ENCODE measurements around the gene ARID4A.
"Not testable (repeated sequence)": the region's sequence is repeated elsewhere in the genome, so short reads cannot be mapped to it uniquely, and the experiment has no call there.

The ARID4A gene, protein sequence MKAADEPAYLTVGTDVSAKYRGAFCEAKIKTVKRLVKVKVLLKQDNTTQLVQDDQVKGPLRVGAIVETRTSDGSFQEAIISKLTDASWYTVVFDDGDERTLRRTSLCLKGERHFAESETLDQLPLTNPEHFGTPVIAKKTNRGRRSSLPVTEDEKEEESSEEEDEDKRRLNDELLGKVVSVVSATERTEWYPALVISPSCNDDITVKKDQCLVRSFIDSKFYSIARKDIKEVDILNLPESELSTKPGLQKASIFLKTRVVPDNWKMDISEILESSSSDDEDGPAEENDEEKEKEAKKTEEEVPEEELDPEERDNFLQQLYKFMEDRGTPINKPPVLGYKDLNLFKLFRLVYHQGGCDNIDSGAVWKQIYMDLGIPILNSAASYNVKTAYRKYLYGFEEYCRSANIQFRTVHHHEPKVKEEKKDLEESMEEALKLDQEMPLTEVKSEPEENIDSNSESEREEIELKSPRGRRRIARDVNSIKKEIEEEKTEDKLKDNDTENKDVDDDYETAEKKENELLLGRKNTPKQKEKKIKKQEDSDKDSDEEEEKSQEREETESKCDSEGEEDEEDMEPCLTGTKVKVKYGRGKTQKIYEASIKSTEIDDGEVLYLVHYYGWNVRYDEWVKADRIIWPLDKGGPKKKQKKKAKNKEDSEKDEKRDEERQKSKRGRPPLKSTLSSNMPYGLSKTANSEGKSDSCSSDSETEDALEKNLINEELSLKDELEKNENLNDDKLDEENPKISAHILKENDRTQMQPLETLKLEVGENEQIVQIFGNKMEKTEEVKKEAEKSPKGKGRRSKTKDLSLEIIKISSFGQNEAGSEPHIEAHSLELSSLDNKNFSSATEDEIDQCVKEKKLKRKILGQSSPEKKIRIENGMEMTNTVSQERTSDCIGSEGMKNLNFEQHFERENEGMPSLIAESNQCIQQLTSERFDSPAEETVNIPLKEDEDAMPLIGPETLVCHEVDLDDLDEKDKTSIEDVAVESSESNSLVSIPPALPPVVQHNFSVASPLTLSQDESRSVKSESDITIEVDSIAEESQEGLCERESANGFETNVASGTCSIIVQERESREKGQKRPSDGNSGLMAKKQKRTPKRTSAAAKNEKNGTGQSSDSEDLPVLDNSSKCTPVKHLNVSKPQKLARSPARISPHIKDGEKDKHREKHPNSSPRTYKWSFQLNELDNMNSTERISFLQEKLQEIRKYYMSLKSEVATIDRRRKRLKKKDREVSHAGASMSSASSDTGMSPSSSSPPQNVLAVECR
- long read RNA-seq, donor 1, partial matches to known transcripts = 26 of 122 reads
- long read RNA-seq, donor 1, other reads (novel, unspliced or antisense) = 96 of 122 reads
- long read RNA-seq, donor 2, partial matches to known transcripts = 10 of 10 reads
- long read RNA-seq, donor 2, other reads (novel, unspliced or antisense) = 0 of 10 reads
- long read RNA-seq, donor 3, partial matches to known transcripts = 0 of 2 reads
- long read RNA-seq, donor 3, other reads (novel, unspliced or antisense) = 0 of 2 reads
- long read RNA-seq, donor 4 = 0 reads
- long read RNA-seq, donor 5, partial matches to known transcripts = 22 of 22 reads
- long read RNA-seq, donor 5, other reads (novel, unspliced or antisense) = 0 of 22 reads
- long read RNA-seq, donor 6, partial matches to known transcripts = 0 of 1 reads
- long read RNA-seq, donor 6, other reads (novel, unspliced or antisense) = 0 of 1 reads
- long read RNA-seq, donor 7 = 0 reads
- long read RNA-seq, donor 8 = 0 reads

DNA sequence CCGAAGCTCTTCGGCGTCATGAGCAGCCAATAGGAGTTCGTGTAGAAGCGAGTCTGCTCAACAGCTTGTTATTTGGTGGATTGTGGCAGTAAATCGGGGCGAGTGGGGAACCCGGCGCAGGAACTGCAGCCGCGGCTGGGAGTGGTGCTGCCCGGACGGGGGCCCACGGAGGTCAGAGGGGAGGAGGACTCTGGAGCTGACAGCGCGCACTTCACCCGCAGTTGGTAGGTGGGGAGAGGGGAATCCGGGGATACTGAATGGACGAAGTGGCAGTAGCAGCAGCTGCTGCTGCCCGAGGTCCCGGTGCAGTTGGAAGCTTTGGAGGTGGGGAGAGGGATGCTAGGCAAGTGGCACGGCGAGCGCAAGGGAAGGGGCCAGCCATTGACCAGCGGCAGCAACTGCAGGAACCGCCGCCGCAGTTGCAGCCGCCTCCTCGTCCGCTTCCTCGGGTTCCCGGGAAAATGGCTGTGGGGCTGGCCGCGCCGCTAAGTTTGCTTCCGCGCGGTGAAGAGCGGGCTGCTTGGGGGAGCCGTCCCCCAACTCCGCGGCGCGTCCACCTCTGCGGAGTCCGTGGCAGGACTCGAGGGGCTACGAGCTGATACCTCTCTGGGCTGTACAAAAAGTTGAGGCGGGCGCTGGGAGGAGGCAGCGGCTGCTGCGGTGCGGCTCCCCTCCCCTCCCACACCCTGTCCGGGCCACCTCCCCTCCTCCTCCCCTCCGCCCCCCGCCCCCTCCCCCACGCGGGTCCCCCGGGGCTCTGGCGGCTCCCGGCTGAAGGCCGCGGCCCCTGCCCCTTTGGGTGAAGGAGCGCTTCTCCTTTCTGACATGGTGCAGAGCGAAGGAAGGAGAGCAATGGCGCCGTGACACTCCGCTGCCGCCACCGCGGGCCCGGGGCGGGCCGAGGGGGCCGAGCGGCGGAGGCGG, at the start of gene ARID4A:
TSS of gene ARID4A (plus strand) at position 79 of the 924 bp plus-strand sequence. CDS start 1,300 bp downstream, outside the sequence.
- DNase-seq = peak; percentile 96

DNA sequence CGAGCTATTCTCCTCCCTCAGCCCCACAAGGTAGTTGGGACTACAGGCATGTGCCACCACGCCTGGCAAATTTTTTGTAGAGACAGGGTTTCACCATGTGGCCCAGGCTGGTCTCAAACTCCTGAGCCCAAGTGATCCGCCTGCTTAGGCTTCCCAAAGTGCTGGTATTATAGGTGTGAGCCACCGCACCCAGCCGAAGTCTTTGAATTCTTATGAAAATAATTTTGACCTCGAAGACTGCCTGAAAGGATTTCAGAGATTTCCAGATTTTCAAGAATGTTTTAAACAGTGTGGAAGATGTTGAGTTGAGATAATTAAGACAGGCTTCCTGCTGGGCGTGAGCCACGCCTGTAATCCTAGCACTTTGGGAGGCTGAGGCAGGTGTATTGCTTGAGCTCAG, 48.7 kb upstream of the ARID4A start:
- DNase-seq = no peak

DNA sequence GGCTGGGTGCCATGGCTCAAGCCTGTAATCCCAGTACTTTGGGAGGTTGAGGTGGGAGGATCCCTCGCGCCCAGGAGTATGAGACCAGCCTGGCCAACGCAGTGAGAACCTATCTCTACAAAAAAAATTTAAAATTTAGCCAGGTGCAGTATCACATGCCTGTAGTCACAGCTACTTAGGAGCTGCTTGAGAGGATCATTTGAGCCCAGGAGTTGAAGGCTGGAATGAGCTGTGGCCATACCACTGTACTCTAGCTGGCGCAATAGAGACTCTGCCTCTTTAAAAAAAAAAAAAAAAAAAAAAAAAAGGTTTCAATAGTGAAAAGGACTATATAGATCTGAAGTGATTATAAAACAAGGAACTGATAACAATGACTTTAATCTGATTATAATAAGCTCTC, 40.2 kb upstream of the ARID4A start:
- DNase-seq = no peak

DNA sequence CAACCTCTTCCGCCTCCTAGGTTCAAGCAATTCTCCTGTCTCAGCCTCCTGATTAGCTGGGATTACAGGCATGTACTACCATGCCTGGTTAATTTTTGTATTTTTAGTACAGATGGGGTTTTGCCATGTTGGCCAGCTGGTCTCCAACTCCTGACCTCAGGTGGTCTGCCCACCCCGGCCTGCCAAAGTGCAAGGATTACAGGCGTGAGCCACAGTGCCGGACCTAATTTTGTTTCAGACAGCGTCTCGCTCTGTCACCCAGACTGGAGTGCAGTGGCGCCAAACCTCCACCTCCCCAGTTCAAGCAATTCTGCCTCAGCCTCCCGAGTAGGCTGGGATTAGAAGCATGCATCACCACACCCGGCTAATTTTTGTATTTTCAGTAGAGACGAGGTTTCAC, 36.4 kb upstream of the ARID4A start:
- DNase-seq = not testable (repeated sequence)

DNA sequence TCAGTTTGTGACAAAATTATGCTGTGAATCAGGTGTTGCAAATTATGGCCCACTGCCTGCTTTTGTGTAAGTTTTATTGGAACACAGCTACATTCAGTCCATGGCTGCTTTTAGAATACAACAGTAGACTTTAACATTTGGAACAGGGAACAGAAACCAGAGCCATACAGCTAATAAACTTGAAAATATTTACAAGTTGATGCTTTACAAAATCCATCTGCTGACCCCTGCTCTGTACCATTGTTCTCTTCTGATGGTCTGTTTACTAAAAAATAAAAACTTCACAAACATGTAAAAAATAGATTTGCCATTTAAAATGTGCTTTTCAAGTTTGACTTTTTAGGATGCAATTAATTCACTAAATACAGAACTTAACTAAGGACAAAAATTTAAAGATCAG, 33.0 kb upstream of the ARID4A start:
- no peak for DNase-seq

DNA sequence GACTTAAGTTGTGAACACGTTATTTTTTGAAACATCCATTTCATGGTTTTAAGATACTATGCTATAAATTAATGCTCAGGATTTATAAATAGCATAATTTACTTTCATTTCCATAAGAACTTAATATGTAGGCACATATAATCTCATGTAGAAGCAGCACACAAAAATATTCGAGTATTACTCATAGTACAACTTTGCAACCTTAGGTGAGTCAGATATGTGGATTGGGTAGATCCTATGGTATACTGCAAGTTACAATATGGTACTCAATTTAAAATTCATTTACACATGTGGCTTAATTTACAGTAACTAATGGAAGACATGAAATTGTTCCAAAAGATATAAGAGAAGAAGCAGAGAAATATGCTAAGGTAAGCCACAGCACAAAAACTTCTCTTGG, 27.7 kb upstream of the ARID4A start:
- no peak for DNase-seq

DNA sequence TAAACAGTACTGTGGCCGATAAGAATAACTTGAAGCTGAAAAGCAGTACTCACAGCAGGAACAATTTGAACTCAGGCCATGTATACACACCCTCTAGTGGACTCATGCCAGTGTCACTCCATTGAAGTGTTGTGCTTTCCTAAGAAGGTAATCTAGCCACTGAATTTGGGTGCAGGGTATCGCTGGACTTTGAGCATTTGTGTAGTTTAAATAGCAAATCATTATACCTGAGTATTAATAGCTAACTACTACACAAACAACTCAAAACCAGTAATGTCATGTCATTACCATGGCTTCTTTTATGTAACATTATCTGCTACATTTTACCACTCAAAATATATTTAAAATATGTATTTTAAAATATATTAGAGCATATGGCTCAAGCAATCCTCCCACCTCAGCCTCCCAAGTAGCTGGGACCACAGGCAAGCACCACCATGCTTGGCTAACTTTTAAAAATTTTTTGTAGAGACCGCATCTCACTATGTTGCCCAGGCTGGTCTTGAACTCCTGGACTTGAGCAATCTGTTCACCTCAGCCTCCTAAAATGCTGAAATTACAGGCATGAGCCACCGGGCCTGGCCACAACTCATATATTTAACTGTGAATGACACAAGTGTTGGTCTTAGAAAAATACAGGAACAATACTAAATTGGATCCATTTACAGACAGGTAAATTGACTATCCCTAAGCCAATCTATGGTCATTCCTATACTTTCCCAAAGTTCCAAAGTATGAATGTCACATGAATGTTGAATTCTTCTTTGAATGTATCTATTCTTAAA, 25.6 kb upstream of the ARID4A start:
- DNase-seq = no peak

DNA sequence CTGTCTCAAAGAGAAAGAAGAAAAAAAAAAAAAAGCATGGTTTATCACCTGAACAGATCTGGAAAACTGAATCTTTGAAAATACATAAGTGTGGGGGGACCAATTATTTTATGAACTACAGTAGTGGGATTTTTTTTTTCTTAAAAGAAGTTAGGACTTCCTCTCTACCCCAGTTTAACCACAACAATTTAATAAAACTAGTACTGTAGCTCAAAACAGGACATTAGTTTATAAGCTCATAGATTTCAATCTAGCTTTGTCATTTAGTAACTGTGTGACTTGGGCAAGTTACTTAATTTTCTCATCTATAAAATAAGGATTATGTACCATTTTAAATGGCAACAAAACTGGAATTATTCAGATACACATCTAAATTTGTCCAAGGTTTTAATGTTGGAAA, 23.5 kb upstream of the ARID4A start:
- no peak for DNase-seq

DNA sequence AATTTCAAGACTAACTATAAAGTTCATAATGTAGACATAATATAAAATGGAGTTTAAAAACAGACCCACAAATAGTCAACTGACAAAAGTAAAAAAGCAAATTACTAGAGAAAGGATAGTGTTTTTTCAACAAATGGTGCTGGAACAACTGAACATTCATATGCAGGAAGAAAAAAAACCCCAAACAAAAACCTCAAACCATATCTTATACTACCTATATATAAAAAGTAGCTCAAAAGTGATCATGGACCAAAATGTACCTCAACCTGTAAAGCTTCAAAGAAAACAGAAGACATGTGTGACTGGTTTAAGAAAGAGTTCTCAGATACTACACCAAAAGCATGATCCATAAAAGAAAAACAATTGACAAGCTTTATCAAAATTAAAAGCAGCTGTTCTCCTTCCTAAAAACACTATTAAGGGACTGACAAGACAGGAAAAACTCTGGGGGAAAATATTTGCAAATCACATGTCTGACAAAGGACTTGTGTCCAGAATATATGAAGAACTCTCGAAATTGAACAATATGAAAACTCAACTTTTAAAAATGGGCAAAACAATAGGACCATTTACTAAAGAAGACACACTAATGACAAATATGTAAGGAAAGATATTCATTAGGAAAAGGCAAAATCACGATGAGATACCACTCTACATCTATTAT, 22.7 kb upstream of the ARID4A start:
- DNase-seq = no peak

DNA sequence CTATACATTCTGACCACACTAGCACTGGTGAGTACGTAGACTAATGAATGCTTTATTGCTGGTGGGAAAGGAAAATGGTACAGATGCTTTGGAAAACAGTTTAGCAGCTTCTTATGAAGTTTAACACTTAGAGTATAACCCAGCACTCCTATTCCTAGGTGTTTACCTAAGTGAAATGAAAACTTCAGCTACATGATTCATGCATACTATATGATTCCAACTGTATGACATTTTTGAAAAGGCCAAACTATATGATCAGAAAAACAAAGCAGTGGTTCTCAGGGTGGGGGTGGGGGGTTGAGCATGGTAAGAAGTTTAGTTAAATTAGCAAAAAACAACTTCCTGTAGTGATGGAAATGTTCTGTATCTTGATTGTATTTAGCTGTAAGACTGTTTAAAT, 22.1 kb upstream of the ARID4A start:
- DNase-seq = no peak

DNA sequence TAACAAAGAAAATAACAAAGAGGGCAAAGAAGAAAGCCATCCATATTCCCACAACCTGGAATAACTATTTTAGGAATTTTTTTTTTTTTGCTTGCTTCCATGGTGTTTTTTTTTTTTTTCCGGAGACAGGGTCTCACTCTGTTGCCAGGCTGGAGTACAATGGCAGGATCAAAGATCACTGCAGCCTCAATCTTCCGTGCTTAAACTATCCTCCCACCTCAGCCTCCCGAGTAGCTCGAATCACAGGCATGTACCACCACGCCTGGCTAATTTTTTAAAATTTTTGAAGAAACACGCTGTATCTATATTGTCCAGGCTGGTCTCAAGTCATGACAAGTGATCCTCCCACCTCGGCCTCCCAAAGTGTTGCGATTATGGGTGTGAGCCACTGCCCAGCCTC, 20.2 kb upstream of the ARID4A start:
- no peak for DNase-seq

DNA sequence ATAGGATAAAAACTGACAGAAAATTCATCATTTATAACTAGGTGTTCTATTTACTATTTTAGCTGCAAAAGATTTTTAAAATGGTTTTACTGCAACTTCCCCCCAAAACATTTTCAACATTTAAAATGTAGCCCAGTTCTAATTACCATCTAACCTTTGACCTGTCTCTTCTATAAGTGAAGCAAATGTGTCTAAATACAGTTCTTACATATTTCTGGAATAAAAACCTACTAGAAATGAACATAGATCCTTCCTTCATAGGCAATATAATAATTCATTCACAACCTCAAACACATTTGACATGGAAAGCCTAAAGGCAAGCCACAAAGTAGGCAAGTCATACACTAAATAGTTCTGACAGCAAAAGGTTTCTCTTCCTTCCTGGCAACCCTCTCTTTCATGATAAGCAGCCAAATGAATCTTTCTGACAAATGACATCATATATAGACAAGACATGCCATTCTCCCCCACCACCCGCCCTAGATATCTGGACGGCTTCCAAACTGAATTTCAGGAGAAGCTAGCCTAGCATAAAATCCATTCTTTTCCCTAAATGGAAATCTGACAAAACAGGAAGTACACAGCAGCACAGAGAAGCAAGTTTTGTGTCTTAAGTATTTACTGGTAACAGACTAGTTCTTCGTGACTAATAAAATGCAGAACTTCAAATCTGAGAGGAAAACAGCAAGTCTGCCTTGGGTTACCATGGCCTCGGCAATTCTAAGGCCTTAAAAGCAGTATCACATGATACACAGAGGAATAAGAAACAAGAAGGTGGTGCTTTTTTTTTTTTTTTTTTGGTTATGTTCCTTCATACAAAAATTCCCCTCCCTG, 17.2 kb upstream of the ARID4A start:
- no peak for DNase-seq

DNA sequence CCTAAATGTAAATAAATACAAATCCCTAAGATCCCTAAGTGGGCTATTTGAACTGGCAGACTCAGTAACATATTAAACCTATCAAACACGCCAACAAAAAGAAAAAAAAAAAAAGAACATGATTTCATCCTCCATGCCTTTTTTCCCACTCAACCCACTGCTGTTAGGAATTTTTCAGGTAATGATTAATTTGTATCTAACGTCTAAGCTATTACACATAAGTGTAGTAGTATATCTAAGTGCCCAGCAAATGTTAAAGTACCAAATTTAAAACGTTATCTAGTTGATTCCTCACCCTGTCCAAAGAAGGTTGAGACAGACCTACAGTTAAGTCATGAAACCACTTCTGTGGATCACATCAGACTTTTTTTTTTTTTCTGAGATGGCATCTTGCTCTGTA, 16.4 kb upstream of the ARID4A start:
- no peak for DNase-seq

DNA sequence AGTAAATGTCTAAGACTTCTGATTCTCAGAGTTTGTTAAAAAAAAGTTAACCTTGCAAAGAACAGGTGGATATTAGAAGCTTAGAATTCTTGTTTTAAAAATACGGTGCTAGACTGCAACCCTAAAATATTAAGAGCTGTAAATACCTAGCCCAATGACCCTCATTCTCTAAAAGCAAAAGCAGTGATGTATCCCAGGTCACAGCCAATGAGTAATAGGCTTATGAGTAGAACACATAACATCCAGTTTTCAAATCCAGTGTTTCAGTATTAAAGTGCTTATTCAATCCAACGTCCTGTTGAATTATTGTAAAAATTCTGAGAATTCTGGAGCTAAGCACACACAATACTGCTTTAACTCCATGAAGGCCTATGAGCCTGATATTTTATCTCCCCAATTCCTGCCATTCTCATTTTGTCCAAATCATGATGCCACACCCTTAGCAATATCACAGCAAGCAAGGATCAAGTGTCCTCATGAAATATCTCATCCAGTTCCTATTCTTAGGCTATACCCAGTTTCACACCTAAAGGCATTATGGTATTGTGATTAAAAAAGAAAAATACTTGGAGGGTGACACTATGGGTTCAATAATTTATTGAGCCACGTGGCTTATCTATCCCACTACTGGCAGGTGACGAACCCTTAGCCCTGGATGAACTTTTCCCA, 15.3 kb upstream of the ARID4A start:
- DNase-seq = no peak

DNA sequence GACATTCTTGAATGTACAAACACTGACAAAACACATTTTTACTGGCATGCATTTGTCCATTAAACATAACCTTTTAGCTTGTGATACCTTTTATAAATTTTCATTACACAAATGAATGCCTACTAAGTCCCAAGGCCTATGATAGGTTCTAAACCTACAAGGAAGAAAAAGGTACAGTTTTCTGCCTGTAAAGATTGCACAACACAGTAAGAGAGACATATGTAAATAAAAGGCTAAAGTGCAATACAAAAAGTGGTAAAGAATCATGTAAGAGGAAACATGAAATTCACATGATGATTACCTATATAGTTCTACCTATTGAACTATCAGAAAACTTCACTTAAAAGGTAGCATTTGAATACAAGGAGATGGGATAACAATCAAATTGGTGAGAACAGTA, 14.6 kb upstream of the ARID4A start:
- DNase-seq = no peak

DNA sequence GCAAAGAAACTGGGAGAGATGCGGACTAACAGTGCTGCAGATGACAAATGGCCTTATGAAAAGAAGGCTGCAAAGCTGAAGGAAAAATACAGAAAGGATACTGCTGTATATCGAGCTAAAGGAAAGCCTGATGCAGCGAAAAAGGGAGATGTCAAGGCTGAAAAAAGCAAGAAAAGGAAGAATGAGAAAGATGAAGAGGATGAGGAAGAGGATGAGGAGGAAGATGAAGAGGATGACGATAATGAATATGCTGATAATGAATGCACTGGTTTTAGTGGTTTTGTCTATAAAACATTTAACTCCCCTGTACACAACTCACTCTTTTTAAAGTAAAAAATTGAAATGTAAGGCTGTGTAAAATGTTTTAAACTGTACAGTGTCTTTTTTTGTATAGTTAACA, 13.2 kb upstream of the ARID4A start:
- DNase-seq = no peak

DNA sequence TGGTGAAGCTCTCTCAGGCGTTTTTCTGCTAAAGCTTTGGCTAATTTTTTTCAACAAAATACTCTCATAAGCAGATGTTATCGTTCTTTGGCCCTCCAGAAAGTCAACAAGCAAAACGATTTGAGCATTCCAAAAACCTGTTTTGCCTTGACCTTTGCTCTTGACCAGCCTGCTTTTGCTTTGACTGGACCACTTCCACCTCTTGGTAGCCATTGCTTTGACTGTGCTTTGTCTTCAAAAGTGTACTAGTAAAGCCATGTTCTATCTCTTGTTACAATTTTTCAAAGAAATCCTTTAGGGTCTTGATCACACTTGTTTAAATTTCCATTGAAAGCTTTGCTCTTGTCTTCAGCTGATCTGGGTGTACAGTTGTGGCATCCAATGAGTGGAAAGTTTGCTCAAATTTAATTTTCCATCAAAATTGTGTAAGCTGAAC, 10.7 kb upstream of the ARID4A start:
- DNase-seq = no peak
